BJ (cell line): ENCODE results near the gene MROH9. TPM values are rescaled to one million over a fixed set of nuclear protein-coding genes. Genes with fewer than 3 reads are reported as not detected.

Experiments
- CTCF ChIA-PET: fragments of 350-600 bp; formaldehyde crosslinking; extraction: SDS; loops from one replicate; lab custom pipeline; 2021; ENCODE audit warnings: antibody characterized with exemption, inconsistent platforms; lab: Yijun Ruan, JAX
- POLR2A ChIA-PET: fragments of 300-600 bp; sonication (Branson Sonifier 250); formaldehyde crosslinking; extraction: SDS; loops from one replicate; lab custom pipeline; 2021; ENCODE audit warnings: antibody characterized with exemption; lab: Charles Lee
- DNase-seq: peaks from one replicate; pipeline ENCODE4 v3.0.0-alpha.2; 2011; ENCODE audit warnings: low read depth
- H3K27me3 ChIP-seq: 2 replicates; pipeline ENCODE4 v1.6.0; 2011; ENCODE audit warnings: low read length; ENCODE audit not compliant: control insufficient read depth, insufficient read depth
- H3K36me3 ChIP-seq: 2 replicates; pipeline ENCODE4 v1.5.1; 2011; ENCODE audit warnings: low read length; ENCODE audit not compliant: control insufficient read depth, insufficient read depth
- H3K4me3 ChIP-seq: 2 replicates; pipeline ENCODE4 v1.5.1; 2011; ENCODE audit warnings: low read depth, mild to moderate bottlenecking, control low read depth, low read length
- CTCF ChIP-seq: IDR thresholded peaks from 2 replicates; pipeline ENCODE4 v1.5.1; 2011; ENCODE audit warnings: low read depth, mild to moderate bottlenecking, control low read depth, inconsistent platforms, low read length, moderate library complexity; ENCODE audit not compliant: insufficient read depth
- polyA plus RNA-seq: library from polyadenylated mRNA; depleted of rRNA; stranded (reverse); fragments of >200 nt; gene quantifications from 2 replicates; pipeline ENCODE4 v1.2.3, GENCODE V29; 2011

MROH9 gene
- polyA plus RNA-seq, 1 experiment, result 0.10 TPM

- Histone ChIP-seq H3K4me3 (no peak overlapping the region), H3K27me3 (no peaks in the 10 kb centered on the region), H3K36me3 (no peaks in the 10 kb centered on the region)
- ChIA-PET CTCF (no interaction called here), POLR2A (no interaction called here)
- no peak for TF ChIP-seq CTCF
- no peak for DNase-seq
Observed at GRCh38 chr1:171048014-171048413, 112.7 kb downstream of the MROH9 start.

- CTCF ChIA-PET, result interaction anchor here (0.7 kb wide), 1 partner anchor 82 kb away, joined by 5 read pairs; no protein-coding TSS in a partner anchor
Observed at GRCh38 chr1:171052977-171053376, 117.6 kb downstream of the MROH9 start.

GRCh38 chr1:171055966-171056643, 120.8 kb downstream of the MROH9 start:
- no peaks in the 10 kb centered on the region for H3K36me3 ChIP-seq
- CTCF ChIA-PET, result interaction anchor here (0.6 kb wide), 1 partner anchor 230 kb away, joined by 6 read pairs; no protein-coding TSS in a partner anchor
- DNase-seq, result no peak
- no peak overlapping the region for H3K4me3 ChIP-seq
- POLR2A ChIA-PET, result no interaction called here
- H3K27me3 ChIP-seq, result no peaks in the 10 kb centered on the region
- TF ChIP-seq CTCF, result no peak

More at GRCh38 chr1:171052977-171053376, 117.6 kb downstream of the MROH9 start:
- DNase-seq, result no peak
- TF ChIP-seq CTCF, result no peak
- no peak overlapping the region for H3K4me3 ChIP-seq
- H3K27me3 ChIP-seq, result no peaks in the 10 kb centered on the region
- POLR2A ChIA-PET, result no interaction called here
- no peaks in the 10 kb centered on the region for H3K36me3 ChIP-seq

GRCh38 chr1:171061425-171062143, 126.2 kb downstream of the MROH9 start:
- H3K27me3 ChIP-seq, result no peaks in the 10 kb centered on the region
- DNase-seq, result no peak
- no peak overlapping the region for H3K4me3 ChIP-seq
- POLR2A ChIA-PET, result no interaction called here
- TF ChIP-seq CTCF, result no peak
- H3K36me3 ChIP-seq, result no peaks in the 10 kb centered on the region
- CTCF ChIA-PET, result no interaction called here

- DNase-seq, result no peak
- no peaks in the 10 kb centered on the region for H3K27me3 ChIP-seq
- ChIA-PET POLR2A (no interaction called here), CTCF (no interaction called here)
- no peak for TF ChIP-seq CTCF
- no peak overlapping the region for H3K4me3 ChIP-seq
- no peaks in the 10 kb centered on the region for H3K36me3 ChIP-seq
Observed at GRCh38 chr1:171062902-171063301, 127.6 kb downstream of the MROH9 start.
